ENCODE data around the gene ATAD3B.

- no peak for TF ChIP-seq POLR2A (IDR thresholded peaks at IDR 0.05)
- TF ChIP-seq POLR2AphosphoS5 (IDR thresholded peaks at IDR 0.05), result no peak
- no peak for TF ChIP-seq CTCF (IDR thresholded peaks at IDR 0.05)
- TF ChIP-seq EP300 (IDR thresholded peaks at IDR 0.05; ENCODE audit: low read depth), result no peak
Observed at GRCh38 chr1:1428174-1428573, 43.4 kb upstream of the ATAD3B start.

Measured in transverse colon (tissue), 4 donors.